HL-60 (cell line): ENCODE measurements around the gene USP36.

Experiments
- DNase-seq, 2 experiments: peaks; one replicate each; pipeline ENCODE4 v3.0.0-alpha.2; 2010 to 2020; ENCODE audit warnings: low read depth in 1 of 2, low spot score in 1 of 2
- H3K27ac ChIP-seq: fragments of 250-450 bp; sonication (Bioruptor Pico); replicated peaks from 2 replicates; pipeline ENCODE4 v1.5.1; 2020; ENCODE audit warnings: mild to moderate bottlenecking, moderate library complexity
- H3K27me3 ChIP-seq: fragments of 250-450 bp; sonication (Bioruptor Pico); 2 replicates; pipeline ENCODE4 v1.5.1; 2021; ENCODE audit warnings: mild to moderate bottlenecking, moderate library complexity; ENCODE audit not compliant: insufficient read depth, poor library complexity, severe bottlenecking
- H3K4me3 ChIP-seq: replicated peaks from 2 replicates; pipeline ENCODE4 v1.5.1; 2011; ENCODE audit warnings: mild to moderate bottlenecking, control low read depth, low read length; ENCODE audit not compliant: insufficient read depth
- CTCF ChIP-seq: IDR thresholded peaks from one replicate; pipeline ENCODE4 v1.5.1; 2011; ENCODE audit warnings: low read length, control low read depth, inconsistent platforms; ENCODE audit not compliant: insufficient read depth
- GABPA ChIP-seq: IDR thresholded peaks from 2 replicates; pipeline ENCODE4 v1.6.1; 2012; ENCODE audit warnings: low read depth
- POLR2AphosphoS5 ChIP-seq: IDR thresholded peaks from 2 replicates; pipeline ENCODE4 v1.6.1; 2012; ENCODE audit warnings: low read depth
- REST ChIP-seq: IDR thresholded peaks from 2 replicates; pipeline ENCODE4 v1.6.1; 2012; ENCODE audit warnings: low read depth; ENCODE audit not compliant: insufficient replicate concordance
- SPI1 ChIP-seq: IDR thresholded peaks from 2 replicates; pipeline ENCODE4 v1.6.1; 2012; ENCODE audit warnings: low read depth, mild to moderate bottlenecking, borderline replicate concordance

Gene USP36

GRCh38 chr17:78764871-78765270 lies 75.7 kb downstream of the USP36 start:
- H3K27me3 ChIP-seq, result no peaks in the 10 kb centered on the region
- no peak for DNase-seq
- H3K4me3 ChIP-seq, result no peak overlapping the region
- H3K27ac ChIP-seq, result no peak overlapping the region
- TF ChIP-seq SPI1, result no peak
- no peak for TF ChIP-seq CTCF
- no peak for TF ChIP-seq REST
- no peak for TF ChIP-seq GABPA

GRCh38 chr17:78763561-78763960 lies 77.1 kb downstream of the USP36 start:
- Histone ChIP-seq H3K27ac (no peak overlapping the region), H3K27me3 (no peaks in the 10 kb centered on the region), H3K4me3 (no peak overlapping the region)
- TF ChIP-seq POLR2AphosphoS5, result no peak
- no peak for TF ChIP-seq REST
- no peak for TF ChIP-seq SPI1
- TF ChIP-seq CTCF, result no peak
- TF ChIP-seq GABPA, result no peak
- DNase-seq, result no peak

GRCh38 chr17:78761789-78762406 lies 78.7 kb downstream of the USP36 start:
- Histone ChIP-seq H3K27me3 (no peaks in the 10 kb centered on the region), H3K4me3 (no peak overlapping the region), H3K27ac (no peak overlapping the region)
- no peak for DNase-seq
- TF ChIP-seq REST, result no peak
- no peak for TF ChIP-seq GABPA
- no peak for TF ChIP-seq CTCF
- no peak for TF ChIP-seq POLR2AphosphoS5
- no peak for TF ChIP-seq SPI1
